ENCODE results near the gene PPIF. TPM values are rescaled to one million over a fixed set of nuclear protein-coding genes. Genes with fewer than 3 reads are reported as not detected.
A peak's percentile ranks its signal among the peaks of the same experiment; 100 is the strongest.

The PPIF gene
- total and polyA plus RNA-seq, 7 donors: 26.4 to 74.9 (median 48.5) TPM

DNA sequence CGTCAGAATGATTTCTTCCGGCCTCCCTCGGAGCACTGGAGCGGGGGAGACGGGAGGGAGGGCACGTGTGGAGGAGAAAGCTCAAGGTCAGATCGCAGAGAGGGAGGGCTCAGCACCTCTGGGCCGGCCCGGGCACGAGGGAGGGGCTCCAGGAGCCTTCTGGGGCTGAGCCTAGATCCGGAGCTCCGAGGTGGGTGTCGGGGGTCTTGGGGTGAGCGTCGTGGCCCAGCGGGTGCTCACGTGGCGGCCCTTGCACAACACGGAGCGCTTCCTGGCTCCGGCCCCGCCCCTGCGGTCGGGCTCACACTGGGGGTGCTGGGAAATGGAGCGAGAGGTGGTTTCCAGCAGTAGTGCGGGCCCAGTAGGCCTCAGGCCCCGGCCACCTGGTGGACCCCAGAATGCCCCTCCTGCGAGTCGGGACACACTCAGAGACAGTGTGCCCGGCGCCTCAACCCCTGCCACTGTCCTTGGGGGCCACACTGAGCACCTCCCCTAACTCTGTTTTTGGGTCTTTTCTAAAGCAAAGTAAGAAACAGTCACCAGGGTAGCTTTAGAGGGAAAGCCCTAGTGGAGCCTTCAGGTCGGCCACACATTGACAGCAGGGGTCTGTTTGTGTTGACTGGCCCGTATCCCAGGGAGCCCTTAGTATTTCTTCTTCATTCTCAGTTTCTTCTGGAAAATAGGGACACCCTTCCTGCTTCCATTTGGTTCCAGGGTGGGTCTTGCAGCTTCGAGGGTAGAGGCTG, 798 bp downstream of the PPIF start:
- DNase-seq: peak; percentile 91
- Histone ChIP-seq H3K27ac (peak overlapping the region; percentile 85 to 89 (median 88)), H3K4me1 (peaks cover 0 to 31% (median 28%) of the 10 kb centered on the region in 4 donors), H3K9me3 (no peaks in the 10 kb centered on the region), H3K27me3 (no peaks in the 10 kb centered on the region), H3K4me3 (peak overlapping the region; percentile 54 to 73 (median 68)), H3K36me3 (peaks cover 28 to 42% (median 32%) of the 10 kb centered on the region in 4 donors)
- 3 to 6% methylated on average over 34 of the region's 34 CpGs for WGBS, 2 donors
- intact Hi-C loops (cut with DNase I): no loop called here
- TF ChIP-seq, protein P1, sequence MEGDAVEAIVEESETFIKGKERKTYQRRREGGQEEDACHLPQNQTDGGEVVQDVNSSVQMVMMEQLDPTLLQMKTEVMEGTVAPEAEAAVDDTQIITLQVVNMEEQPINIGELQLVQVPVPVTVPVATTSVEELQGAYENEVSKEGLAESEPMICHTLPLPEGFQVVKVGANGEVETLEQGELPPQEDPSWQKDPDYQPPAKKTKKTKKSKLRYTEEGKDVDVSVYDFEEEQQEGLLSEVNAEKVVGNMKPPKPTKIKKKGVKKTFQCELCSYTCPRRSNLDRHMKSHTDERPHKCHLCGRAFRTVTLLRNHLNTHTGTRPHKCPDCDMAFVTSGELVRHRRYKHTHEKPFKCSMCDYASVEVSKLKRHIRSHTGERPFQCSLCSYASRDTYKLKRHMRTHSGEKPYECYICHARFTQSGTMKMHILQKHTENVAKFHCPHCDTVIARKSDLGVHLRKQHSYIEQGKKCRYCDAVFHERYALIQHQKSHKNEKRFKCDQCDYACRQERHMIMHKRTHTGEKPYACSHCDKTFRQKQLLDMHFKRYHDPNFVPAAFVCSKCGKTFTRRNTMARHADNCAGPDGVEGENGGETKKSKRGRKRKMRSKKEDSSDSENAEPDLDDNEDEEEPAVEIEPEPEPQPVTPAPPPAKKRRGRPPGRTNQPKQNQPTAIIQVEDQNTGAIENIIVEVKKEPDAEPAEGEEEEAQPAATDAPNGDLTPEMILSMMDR (IDR thresholded peaks at IDR 0.05): no peak
- TF ChIP-seq POLR2AphosphoS5 (IDR thresholded peaks at IDR 0.05) (peak in 2 of 4 donors; percentile 20 to 66), EP300 (IDR thresholded peaks at IDR 0.05) (peak in 1 of 4 donors; percentile 33), POLR2A (IDR thresholded peaks at IDR 0.05) (no peak)

- WGBS, 2 donors: 66 to 77% methylated on average over 3 of the region's 3 CpGs
- Histone ChIP-seq H3K27me3 (no peaks in the 10 kb centered on the region), H3K36me3 (peaks cover 30 to 47% (median 37%) of the 10 kb centered on the region in 4 donors), H3K4me3 (peak overlapping the region; percentile 54 to 73 (median 68)), H3K9me3 (no peaks in the 10 kb centered on the region), H3K27ac (peak overlapping the region; percentile 85 to 89 (median 88)), H3K4me1 (peaks cover 0 to 31% (median 28%) of the 10 kb centered on the region in 4 donors)
- intact Hi-C loops (cut with DNase I): no loop called here
- no peak for DNase-seq
- no peak for TF ChIP-seq POLR2A (IDR thresholded peaks at IDR 0.05)
- no peak for TF ChIP-seq EP300 (IDR thresholded peaks at IDR 0.05)
- TF ChIP-seq POLR2AphosphoS5 (IDR thresholded peaks at IDR 0.05): no peak
- TF ChIP-seq, protein P1 (IDR thresholded peaks at IDR 0.05): no peak
Observed at GRCh38 chr10:79348640-79348988, 1.3 kb downstream of the PPIF start.

GRCh38 chr10:79349072-79349491, 1.8 kb downstream of the PPIF start:
- TF ChIP-seq, protein P1 (IDR thresholded peaks at IDR 0.05): no peak
- no peak for TF ChIP-seq POLR2A (IDR thresholded peaks at IDR 0.05)
- no peak for TF ChIP-seq POLR2AphosphoS5 (IDR thresholded peaks at IDR 0.05)
- TF ChIP-seq EP300 (IDR thresholded peaks at IDR 0.05): no peak
- intact Hi-C loops (cut with DNase I): no loop called here
- no peaks in the 10 kb centered on the region for H3K27me3 ChIP-seq
- H3K27ac ChIP-seq: peak overlapping the region; percentile 85 to 89 (median 88)
- H3K4me1 ChIP-seq: peaks cover 0 to 31% (median 28%) of the 10 kb centered on the region in 4 donors
- 80 to 81% methylated on average over 6 of the region's 6 CpGs for WGBS, 2 donors
- H3K4me3 ChIP-seq: peak overlapping the region in 1 of 4 donors; percentile 73
- no peaks in the 10 kb centered on the region for H3K9me3 ChIP-seq
- peaks cover 34 to 52% (median 41%) of the 10 kb centered on the region in 4 donors for H3K36me3 ChIP-seq
- DNase-seq: no peak

GRCh38 chr10:79349766-79350406, 2.6 kb downstream of the PPIF start:
- Histone ChIP-seq H3K4me3 (no peak overlapping the region), H3K27ac (no peak overlapping the region)

More at GRCh38 chr10:79349766-79350406, 2.6 kb downstream of the PPIF start:
- WGBS, 2 donors: 87 to 91% methylated on average over 6 of the region's 6 CpGs
- H3K36me3 ChIP-seq: peaks cover 38 to 60% (median 41%) of the 10 kb centered on the region in 4 donors
- no peaks in the 10 kb centered on the region for H3K27me3 ChIP-seq
- DNase-seq: no peak
- intact Hi-C loops (cut with DNase I): no loop called here
- no peaks in the 10 kb centered on the region for H3K9me3 ChIP-seq
- H3K4me1 ChIP-seq: peaks cover 0 to 31% (median 28%) of the 10 kb centered on the region in 4 donors
- TF ChIP-seq POLR2A (IDR thresholded peaks at IDR 0.05) (no peak), EP300 (IDR thresholded peaks at IDR 0.05) (no peak), POLR2AphosphoS5 (IDR thresholded peaks at IDR 0.05) (no peak)
- TF ChIP-seq, protein P1 (IDR thresholded peaks at IDR 0.05): no peak
